Mammary epithelial cell (primary cell): Measurements from ENCODE around the gene TCF12.

Experiments
- EZH2 ChIP-seq: IDR thresholded peaks from 2 replicates; pipeline ENCODE4 v1.6.1; 2012; ENCODE audit warnings: low read length, inconsistent platforms, borderline replicate concordance
- TF ChIP-seq, protein P1 (sequence below), 2 donors: IDR thresholded peaks in 1 of 2; conservative IDR thresholded peaks in 1 of 2; 2 replicates each; pipeline ENCODE4 v1.5.1; 2011 to 2012; ENCODE audit warnings: inconsistent platforms in 2 of 2, low read length in 2 of 2, mild to moderate bottlenecking in 2 of 2, control low read depth in 1 of 2, low read depth in 1 of 2; ENCODE audit not compliant: insufficient read depth in 1 of 2; ENCODE audit errors: extremely low read depth in 1 of 2

DNA sequence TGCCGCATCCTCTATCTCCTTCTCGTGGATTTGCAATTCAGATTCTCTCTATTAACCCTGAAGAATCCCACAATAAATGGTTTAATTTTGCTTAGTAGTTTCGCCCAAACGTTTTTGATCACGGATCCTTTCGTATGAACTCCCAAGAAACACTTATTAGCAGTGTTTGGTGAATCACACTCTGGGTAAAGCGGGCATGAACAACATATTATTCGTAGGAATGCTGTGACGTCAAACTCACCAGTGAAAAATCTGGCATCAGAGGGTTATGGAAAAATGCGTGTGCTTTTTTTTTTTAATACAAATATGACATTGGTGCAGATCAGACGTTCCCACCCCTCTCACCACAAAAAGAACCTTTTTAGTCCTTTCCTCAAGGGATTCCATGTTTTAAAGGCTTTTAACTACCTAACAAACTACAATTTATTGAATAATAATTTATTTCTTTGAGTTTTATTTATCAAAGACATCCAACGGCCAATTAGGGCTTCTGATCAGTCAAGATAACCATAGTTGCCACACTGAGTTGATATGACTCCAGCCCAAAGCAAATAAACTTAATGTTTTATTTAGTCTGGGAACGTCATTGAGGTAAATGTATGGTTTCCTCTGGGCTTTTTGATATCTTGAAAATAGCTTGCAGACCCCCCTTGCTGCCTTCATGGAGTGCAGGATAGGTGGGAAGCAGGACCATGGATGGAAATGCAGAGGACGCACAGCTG lies 412.3 kb downstream of the TCF12 start:
- TF ChIP-seq, protein P1, sequence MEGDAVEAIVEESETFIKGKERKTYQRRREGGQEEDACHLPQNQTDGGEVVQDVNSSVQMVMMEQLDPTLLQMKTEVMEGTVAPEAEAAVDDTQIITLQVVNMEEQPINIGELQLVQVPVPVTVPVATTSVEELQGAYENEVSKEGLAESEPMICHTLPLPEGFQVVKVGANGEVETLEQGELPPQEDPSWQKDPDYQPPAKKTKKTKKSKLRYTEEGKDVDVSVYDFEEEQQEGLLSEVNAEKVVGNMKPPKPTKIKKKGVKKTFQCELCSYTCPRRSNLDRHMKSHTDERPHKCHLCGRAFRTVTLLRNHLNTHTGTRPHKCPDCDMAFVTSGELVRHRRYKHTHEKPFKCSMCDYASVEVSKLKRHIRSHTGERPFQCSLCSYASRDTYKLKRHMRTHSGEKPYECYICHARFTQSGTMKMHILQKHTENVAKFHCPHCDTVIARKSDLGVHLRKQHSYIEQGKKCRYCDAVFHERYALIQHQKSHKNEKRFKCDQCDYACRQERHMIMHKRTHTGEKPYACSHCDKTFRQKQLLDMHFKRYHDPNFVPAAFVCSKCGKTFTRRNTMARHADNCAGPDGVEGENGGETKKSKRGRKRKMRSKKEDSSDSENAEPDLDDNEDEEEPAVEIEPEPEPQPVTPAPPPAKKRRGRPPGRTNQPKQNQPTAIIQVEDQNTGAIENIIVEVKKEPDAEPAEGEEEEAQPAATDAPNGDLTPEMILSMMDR (conservative IDR thresholded peaks at IDR 0.05 in 1 of 2, IDR thresholded peaks at IDR 0.05 in 1 of 2; ENCODE audit: extremely low read depth in 1 of 2, insufficient read depth in 1 of 2, low read depth in 1 of 2, low read length in 2 of 2), result no peak
- no peak for TF ChIP-seq EZH2
